Liver (tissue), 9 donors: ENCODE results near the gene EIPR1. TPM values are rescaled to one million over a fixed set of nuclear protein-coding genes. Genes with fewer than 3 reads are reported as not detected.
"Not testable (repeated sequence)": the region's sequence is repeated elsewhere in the genome, so short reads cannot be mapped to it uniquely, and the experiment has no call there.

Experiments
- DNase-seq: peaks from one replicate; pipeline ENCODE4 v3.0.0-alpha.2; 2017; ENCODE audit warnings: low spot score
- H3K27ac ChIP-seq, 2 donors: one replicate each; pipeline ENCODE4 v1.7.0; 2013; ENCODE audit warnings: inconsistent platforms in 2 of 2, low read length in 2 of 2, control low read depth in 1 of 2, low read depth in 1 of 2, mild to moderate bottlenecking in 1 of 2
- H3K27me3 ChIP-seq, 4 donors: one replicate each; pipeline versions ENCODE4 v1.6.1 to v1.7.0; 2013; ENCODE audit warnings: low read length in 3 of 4, inconsistent platforms in 1 of 4, mild to moderate bottlenecking in 1 of 4, moderate library complexity in 1 of 4; ENCODE audit not compliant: control insufficient read depth in 4 of 4, insufficient read depth in 4 of 4
- H3K36me3 ChIP-seq, 4 donors: one replicate each; pipeline versions ENCODE4 v1.6.1 to v1.7.0; 2013; ENCODE audit warnings: low read length in 3 of 4, mild to moderate bottlenecking in 3 of 4, low read depth in 1 of 4, moderate library complexity in 1 of 4; ENCODE audit not compliant: control insufficient read depth in 4 of 4, insufficient read depth in 3 of 4
- H3K4me1 ChIP-seq, 4 donors: one replicate each; pipeline versions ENCODE4 v1.6.1 to v1.7.0; 2013; ENCODE audit warnings: low read length in 3 of 4, mild to moderate bottlenecking in 3 of 4, moderate library complexity in 1 of 4; ENCODE audit not compliant: control insufficient read depth in 4 of 4, insufficient read depth in 4 of 4
- H3K4me3 ChIP-seq, 3 donors: one replicate each; pipeline versions ENCODE4 v1.6.1 to v1.7.0; 2013; ENCODE audit warnings: low read length in 3 of 3, control low read depth in 1 of 3, low read depth in 1 of 3, mild to moderate bottlenecking in 1 of 3
- H3K9ac ChIP-seq, 2 donors: one replicate each; pipeline ENCODE4 v1.7.0; 2013; ENCODE audit warnings: low read length in 2 of 2, mild to moderate bottlenecking in 2 of 2, moderate library complexity in 2 of 2, control low read depth in 1 of 2, low read depth in 1 of 2
- H3K9me3 ChIP-seq, 4 donors: one replicate each; pipeline versions ENCODE4 v1.6.1 to v1.7.0; 2013; ENCODE audit warnings: low read length in 3 of 4; ENCODE audit not compliant: control insufficient read depth in 4 of 4
- ATF3 ChIP-seq: IDR thresholded peaks from 2 replicates; pipeline ENCODE4 v1.6.1; 2016; ENCODE audit warnings: antibody characterized with exemption
- EGR1 ChIP-seq, 2 donors: IDR thresholded peaks; 2 replicates each; pipeline ENCODE4 v1.6.1; 2016 to 2018; ENCODE audit warnings: antibody characterized with exemption in 2 of 2, low read depth in 2 of 2
- FOXA1 ChIP-seq: IDR thresholded peaks from 2 replicates; pipeline ENCODE4 v1.6.1; 2016; ENCODE audit warnings: antibody characterized with exemption
- FOXA2 ChIP-seq: IDR thresholded peaks from 2 replicates; pipeline ENCODE4 v1.6.1; 2016; ENCODE audit warnings: antibody characterized with exemption
- GABPA ChIP-seq, 2 donors: IDR thresholded peaks in 1 of 2; conservative IDR thresholded peaks in 1 of 2; 2 replicates each; pipeline ENCODE4 v1.6.1; 2016; ENCODE audit warnings: antibody characterized with exemption in 2 of 2, mild to moderate bottlenecking in 1 of 2, moderate library complexity in 1 of 2
- HNF4G ChIP-seq: IDR thresholded peaks from 2 replicates; pipeline ENCODE4 v1.6.1; 2016; ENCODE audit warnings: antibody characterized with exemption
- JUND ChIP-seq, 2 donors: IDR thresholded peaks; 2 replicates each; pipeline ENCODE4 v1.6.1; 2016; ENCODE audit warnings: antibody characterized with exemption in 2 of 2
- MAX ChIP-seq: IDR thresholded peaks from 2 replicates; pipeline ENCODE4 v1.6.1; 2016; ENCODE audit warnings: antibody characterized with exemption
- NR2F2 ChIP-seq: IDR thresholded peaks from 2 replicates; pipeline ENCODE4 v1.6.1; 2016; ENCODE audit warnings: antibody characterized with exemption
- RAD21 ChIP-seq, 2 donors: IDR thresholded peaks; 2 replicates each; pipeline ENCODE4 v1.6.1; 2016; ENCODE audit warnings: antibody characterized with exemption in 2 of 2, mild to moderate bottlenecking in 2 of 2
- REST ChIP-seq: IDR thresholded peaks from 2 replicates; pipeline ENCODE4 v1.6.1; 2016; ENCODE audit warnings: antibody characterized with exemption, mild to moderate bottlenecking
- RXRA ChIP-seq, 2 donors: IDR thresholded peaks; 2 replicates each; pipeline ENCODE4 v1.6.1; 2017 to 2018; ENCODE audit warnings: antibody characterized with exemption in 2 of 2, mild to moderate bottlenecking in 1 of 2
- SP1 ChIP-seq: IDR thresholded peaks from 2 replicates; pipeline ENCODE4 v1.6.1; 2018; ENCODE audit warnings: antibody characterized with exemption, mild to moderate bottlenecking
- YY1 ChIP-seq: IDR thresholded peaks from 2 replicates; pipeline ENCODE4 v1.6.1; 2016; ENCODE audit warnings: antibody characterized with exemption, mild to moderate bottlenecking
- WGBS: extraction: QIAGEN DNeasy Blood & Tissue Kit; methylation state at CpG from one replicate; pipeline ENCODE4 v1.1.7; 2013; 5-methylcytosine and 5-hydroxymethylcytosine counted together
- polyA plus RNA-seq, 2 donors: library from polyadenylated mRNA; stranded (reverse) in 1 of 2; unstranded in 1 of 2; fragments of 200-250 nt in 1 of 2; fragments of >200 nt in 1 of 2; fragmentation: Nextera tagmentation in 1 of 2; extraction: Ambion mirVana in 1 of 2; gene quantifications; one replicate each; pipeline versions ENCODE4 v1.2.1 to v1.2.3, GENCODE V29; 2013 to 2015
- total RNA-seq, 2 donors: library from RNA; depleted of rRNA; stranded (reverse); fragments of >200 nt; gene quantifications; one replicate each; pipeline ENCODE4 v1.2.3, GENCODE V29; 2014
- TF ChIP-seq, protein P1 (sequence below): fragments of 150-350 bp; IDR thresholded peaks from 2 replicates; pipeline ENCODE4 v1.5.1; 2017; ENCODE audit warnings: improper control_type of control experiment, low read depth, low read length; ENCODE audit not compliant: missing input control
- TF ChIP-seq, protein P2 (sequence below): IDR thresholded peaks from 2 replicates; pipeline ENCODE4 v1.6.1; 2016; ENCODE audit warnings: antibody characterized with exemption
- donor health status: healthy.
- donor health status: healthy.
- donor health status: healthy.
- donor health status: healthy.
- donor health status: healthy.

The EIPR1 gene
- total and polyA plus RNA-seq, 4 donors = 7.6 to 12.1 (median 11.4) TPM

DNA sequence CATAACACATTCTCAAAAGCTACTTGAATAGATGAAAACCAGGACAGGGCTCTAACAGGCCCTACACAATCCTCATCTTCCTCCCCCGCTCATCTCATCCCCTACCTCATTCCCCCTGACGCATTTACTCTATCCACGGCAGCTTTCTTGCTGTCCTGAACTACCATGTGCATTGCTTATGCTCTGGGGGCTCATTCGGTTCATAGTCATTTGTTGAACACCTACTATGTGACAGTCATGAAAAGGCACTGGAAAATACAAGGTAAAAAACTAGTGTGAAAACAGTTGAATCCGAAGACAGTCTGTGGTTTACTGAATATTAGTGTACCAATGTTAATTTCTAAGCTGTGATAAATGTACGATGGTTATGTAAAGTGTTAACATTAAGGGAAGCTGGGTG is 797 bp downstream of the EIPR1 start:
- DNase-seq = no peak
- peaks cover 0 to 3% (median 0%) of the 10 kb centered on the region in 4 donors for H3K36me3 ChIP-seq
- peak overlapping the region in 1 of 2 donors; percentile 75 for H3K9ac ChIP-seq
- 70% methylated on average over 6 of the region's 6 CpGs for WGBS
- peaks cover 5 to 37% (median 32%) of the 10 kb centered on the region in 4 donors for H3K4me1 ChIP-seq
- TF ChIP-seq JUND (IDR thresholded peaks at IDR 0.05) (no peak), GABPA (IDR thresholded peaks at IDR 0.05 in 1 of 2, conservative IDR thresholded peaks at IDR 0.05 in 1 of 2) (no peak), HNF4G (no peak), SP1 (no peak), FOXA2 (no peak), YY1 (no peak), MAX (no peak), NR2F2 (no peak), ATF3 (no peak)
- TF ChIP-seq, protein P1, sequence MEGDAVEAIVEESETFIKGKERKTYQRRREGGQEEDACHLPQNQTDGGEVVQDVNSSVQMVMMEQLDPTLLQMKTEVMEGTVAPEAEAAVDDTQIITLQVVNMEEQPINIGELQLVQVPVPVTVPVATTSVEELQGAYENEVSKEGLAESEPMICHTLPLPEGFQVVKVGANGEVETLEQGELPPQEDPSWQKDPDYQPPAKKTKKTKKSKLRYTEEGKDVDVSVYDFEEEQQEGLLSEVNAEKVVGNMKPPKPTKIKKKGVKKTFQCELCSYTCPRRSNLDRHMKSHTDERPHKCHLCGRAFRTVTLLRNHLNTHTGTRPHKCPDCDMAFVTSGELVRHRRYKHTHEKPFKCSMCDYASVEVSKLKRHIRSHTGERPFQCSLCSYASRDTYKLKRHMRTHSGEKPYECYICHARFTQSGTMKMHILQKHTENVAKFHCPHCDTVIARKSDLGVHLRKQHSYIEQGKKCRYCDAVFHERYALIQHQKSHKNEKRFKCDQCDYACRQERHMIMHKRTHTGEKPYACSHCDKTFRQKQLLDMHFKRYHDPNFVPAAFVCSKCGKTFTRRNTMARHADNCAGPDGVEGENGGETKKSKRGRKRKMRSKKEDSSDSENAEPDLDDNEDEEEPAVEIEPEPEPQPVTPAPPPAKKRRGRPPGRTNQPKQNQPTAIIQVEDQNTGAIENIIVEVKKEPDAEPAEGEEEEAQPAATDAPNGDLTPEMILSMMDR = no peak
- no peaks in the 10 kb centered on the region for H3K9me3 ChIP-seq
- no peak overlapping the region for H3K27ac ChIP-seq
- no peaks in the 10 kb centered on the region for H3K27me3 ChIP-seq
- peak overlapping the region; percentile 93 to 99 (median 96) for H3K4me3 ChIP-seq

- not testable (repeated sequence) for DNase-seq, H3K9ac ChIP-seq
Measured at GRCh38 chr2:3369340-3370181, 8.1 kb downstream of the EIPR1 start.

DNA sequence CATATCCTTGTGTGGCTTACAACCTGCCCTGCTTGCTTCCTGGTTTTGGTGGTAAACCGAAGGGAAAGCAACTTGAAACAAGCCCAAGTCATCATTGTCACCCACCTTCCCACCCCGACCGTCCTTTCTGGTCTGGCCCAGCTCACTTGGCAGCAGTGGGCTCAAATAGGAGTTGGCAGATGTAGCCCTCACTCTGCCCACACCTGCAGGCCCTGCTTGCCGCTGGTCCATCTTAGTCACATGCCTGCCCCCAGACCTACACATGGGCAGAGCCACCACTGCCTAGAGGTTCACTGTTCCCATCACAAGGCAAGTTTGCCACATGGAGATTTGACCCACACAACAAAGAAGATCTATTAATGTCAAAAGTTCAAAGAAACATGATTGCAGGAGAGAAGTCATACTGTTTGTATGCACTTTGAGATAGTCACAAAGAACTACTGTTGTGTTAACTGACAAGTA is 9.3 kb downstream of the EIPR1 start:
- H3K4me1 ChIP-seq = peaks cover 0 to 2% (median 0%) of the 10 kb centered on the region in 4 donors
- H3K27me3 ChIP-seq = no peaks in the 10 kb centered on the region
- H3K9ac ChIP-seq = no peak overlapping the region
- 98% methylated on average over 4 of the region's 4 CpGs for WGBS
- H3K27ac ChIP-seq = no peak overlapping the region
- no peaks in the 10 kb centered on the region for H3K36me3 ChIP-seq
- H3K9me3 ChIP-seq = no peaks in the 10 kb centered on the region
- no peak for DNase-seq
- H3K4me3 ChIP-seq = no peak overlapping the region
- TF ChIP-seq EGR1 (IDR thresholded peaks at IDR 0.05; ENCODE audit: low read depth in 2 of 2) (no peak), JUND (IDR thresholded peaks at IDR 0.05) (no peak), ATF3 (no peak), HNF4G (no peak), FOXA2 (no peak), YY1 (no peak), MAX (no peak), RXRA (IDR thresholded peaks at IDR 0.05) (no peak), FOXA1 (no peak), SP1 (no peak), RAD21 (IDR thresholded peaks at IDR 0.05) (no peak), GABPA (IDR thresholded peaks at IDR 0.05 in 1 of 2, conservative IDR thresholded peaks at IDR 0.05 in 1 of 2) (no peak), REST (no peak)
- TF ChIP-seq, protein P2, sequence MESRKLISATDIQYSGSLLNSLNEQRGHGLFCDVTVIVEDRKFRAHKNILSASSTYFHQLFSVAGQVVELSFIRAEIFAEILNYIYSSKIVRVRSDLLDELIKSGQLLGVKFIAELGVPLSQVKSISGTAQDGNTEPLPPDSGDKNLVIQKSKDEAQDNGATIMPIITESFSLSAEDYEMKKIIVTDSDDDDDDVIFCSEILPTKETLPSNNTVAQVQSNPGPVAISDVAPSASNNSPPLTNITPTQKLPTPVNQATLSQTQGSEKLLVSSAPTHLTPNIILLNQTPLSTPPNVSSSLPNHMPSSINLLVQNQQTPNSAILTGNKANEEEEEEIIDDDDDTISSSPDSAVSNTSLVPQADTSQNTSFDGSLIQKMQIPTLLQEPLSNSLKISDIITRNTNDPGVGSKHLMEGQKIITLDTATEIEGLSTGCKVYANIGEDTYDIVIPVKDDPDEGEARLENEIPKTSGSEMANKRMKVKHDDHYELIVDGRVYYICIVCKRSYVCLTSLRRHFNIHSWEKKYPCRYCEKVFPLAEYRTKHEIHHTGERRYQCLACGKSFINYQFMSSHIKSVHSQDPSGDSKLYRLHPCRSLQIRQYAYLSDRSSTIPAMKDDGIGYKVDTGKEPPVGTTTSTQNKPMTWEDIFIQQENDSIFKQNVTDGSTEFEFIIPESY = no peak

More at GRCh38 chr2:3369340-3370181, 8.1 kb downstream of the EIPR1 start:
- WGBS = 92% methylated on average over 30 of the region's 34 CpGs
- H3K4me1 ChIP-seq, H3K4me3 ChIP-seq, H3K9me3 ChIP-seq, H3K27ac ChIP-seq, H3K27me3 ChIP-seq, H3K36me3 ChIP-seq: not testable (repeated sequence)
